Breast epithelium (tissue), 4 donors: ENCODE measurements around the gene CFAP100. TPM values are rescaled to one million over a fixed set of nuclear protein-coding genes. Genes with fewer than 3 reads are reported as not detected.

Experiments
- DNase-seq, 2 donors: peaks; one replicate each; pipeline ENCODE4 v3.0.0-alpha.2; 2019; ENCODE audit warnings: low spot score in 2 of 2
- H3K27ac ChIP-seq, 2 donors: fragments of 200-600 bp; sonication (generic) in 1 of 2; one replicate each; pipeline ENCODE4 v1.5.1; 2016 to 2019; ENCODE audit warnings: mild to moderate bottlenecking in 1 of 2
- H3K27me3 ChIP-seq, 2 donors: fragments of 200-600 bp; sonication (generic) in 1 of 2; one replicate each; pipeline versions ENCODE4 v1.5.1 to v1.6.0; 2017 to 2019; ENCODE audit warnings: control low read depth in 1 of 2, mild to moderate bottlenecking in 1 of 2
- H3K36me3 ChIP-seq: fragments of 200-600 bp; one replicate; pipeline ENCODE4 v1.5.1; 2019
- H3K4me1 ChIP-seq, 2 donors: fragments of 200-600 bp; sonication (generic); one replicate each; pipeline ENCODE4 v1.5.1; 2016 to 2019; ENCODE audit warnings: control low read depth in 1 of 2
- H3K4me3 ChIP-seq, 3 donors: fragments of 200-600 bp; sonication (generic); 1 replicate in 2 of 3; 2 replicates in 1 of 3; pipeline ENCODE4 v1.5.1; 2016 to 2019; ENCODE audit warnings: mild to moderate bottlenecking in 3 of 3, moderate library complexity in 2 of 3
- H3K9me3 ChIP-seq, 2 donors: fragments of 200-600 bp; sonication (generic) in 1 of 2; one replicate each; pipeline ENCODE4 v1.5.1; 2016 to 2019; ENCODE audit warnings: control low read depth in 1 of 2
- CTCF ChIP-seq, 3 donors: fragments of 450-650 bp; IDR thresholded peaks; one replicate each; pipeline ENCODE4 v1.5.1; 2016 to 2017; ENCODE audit warnings: antibody characterized with exemption in 3 of 3, mild to moderate bottlenecking in 3 of 3, moderate library complexity in 3 of 3
- POLR2A ChIP-seq: fragments of 450-650 bp; IDR thresholded peaks from one replicate; pipeline ENCODE4 v1.6.1; 2016; ENCODE audit warnings: antibody characterized with exemption, mild to moderate bottlenecking, moderate library complexity
- POLR2AphosphoS5 ChIP-seq, 3 donors: sonication (generic); formaldehyde crosslinking; IDR thresholded peaks; one replicate each; pipeline ENCODE4 v1.6.1; 2017; ENCODE audit warnings: antibody characterized with exemption in 3 of 3
- intact Hi-C: fragments of 100-400 bp; cut with DNase I; formaldehyde crosslinking; loops from one replicate; pipeline ENCODE4 v1.15.1; 2023; ENCODE audit warnings: low total_unique reads
- total RNA-seq, 3 donors: library from RNA; depleted of rRNA; stranded (reverse); fragments of >200 nt; gene quantifications; one replicate each; pipeline ENCODE4 v1.1.0, GENCODE V29; 2016

CFAP100 gene
- total RNA-seq, 3 donors from 2014 or later, result not detected

- Histone ChIP-seq H3K36me3 (no peaks in the 10 kb centered on the region), H3K27ac (no peak overlapping the region), H3K27me3 (no peaks in the 10 kb centered on the region), H3K9me3 (no peaks in the 10 kb centered on the region), H3K4me1 (no peaks in the 10 kb centered on the region), H3K4me3 (no peak overlapping the region)
- DNase-seq, result no peak
- TF ChIP-seq CTCF (IDR thresholded peaks at IDR 0.05), result no peak
- TF ChIP-seq POLR2AphosphoS5 (IDR thresholded peaks at IDR 0.05), result no peak
- no peak for TF ChIP-seq POLR2A
- intact Hi-C loops, result no loop called here
Measured at GRCh38 chr3:126483321-126483761, 88.6 kb downstream of the CFAP100 start.

- H3K4me1 ChIP-seq, result no peaks in the 10 kb centered on the region
- H3K9me3 ChIP-seq, result no peaks in the 10 kb centered on the region
- H3K4me3 ChIP-seq, result no peak overlapping the region
- intact Hi-C loops, result no loop called here
- TF ChIP-seq POLR2A (no peak), CTCF (IDR thresholded peaks at IDR 0.05) (no peak), POLR2AphosphoS5 (IDR thresholded peaks at IDR 0.05) (no peak)
- no peak overlapping the region for H3K27ac ChIP-seq
- no peak for DNase-seq
- H3K27me3 ChIP-seq, result no peaks in the 10 kb centered on the region
- no peaks in the 10 kb centered on the region for H3K36me3 ChIP-seq
Measured at GRCh38 chr3:126484148-126484547, 89.4 kb downstream of the CFAP100 start.

- no peak for DNase-seq
- Histone ChIP-seq H3K4me3 (no peak overlapping the region), H3K27me3 (no peaks in the 10 kb centered on the region), H3K36me3 (no peaks in the 10 kb centered on the region), H3K27ac (no peak overlapping the region), H3K9me3 (no peaks in the 10 kb centered on the region), H3K4me1 (no peaks in the 10 kb centered on the region)
- intact Hi-C loops, result no loop called here
- TF ChIP-seq POLR2AphosphoS5 (IDR thresholded peaks at IDR 0.05), result no peak
- no peak for TF ChIP-seq POLR2A
- TF ChIP-seq CTCF (IDR thresholded peaks at IDR 0.05), result no peak
Measured at GRCh38 chr3:126484662-126485061, 90.0 kb downstream of the CFAP100 start.

GRCh38 chr3:126485176-126485897 lies 90.6 kb downstream of the CFAP100 start:
- intact Hi-C loops, result no loop called here
- no peaks in the 10 kb centered on the region for H3K9me3 ChIP-seq
- no peak overlapping the region for H3K4me3 ChIP-seq
- no peak overlapping the region for H3K27ac ChIP-seq
- no peaks in the 10 kb centered on the region for H3K36me3 ChIP-seq
- no peaks in the 10 kb centered on the region for H3K27me3 ChIP-seq
- TF ChIP-seq POLR2AphosphoS5 (IDR thresholded peaks at IDR 0.05) (no peak), POLR2A (no peak), CTCF (IDR thresholded peaks at IDR 0.05) (no peak)
- no peak for DNase-seq
- no peaks in the 10 kb centered on the region for H3K4me1 ChIP-seq

- no peaks in the 10 kb centered on the region for H3K27me3 ChIP-seq
- intact Hi-C loops, result no loop called here
- no peak for DNase-seq
- no peaks in the 10 kb centered on the region for H3K4me1 ChIP-seq
- TF ChIP-seq CTCF (IDR thresholded peaks at IDR 0.05) (no peak), POLR2AphosphoS5 (IDR thresholded peaks at IDR 0.05) (no peak), POLR2A (no peak)
- H3K9me3 ChIP-seq, result no peaks in the 10 kb centered on the region
- no peak overlapping the region for H3K27ac ChIP-seq
- no peak overlapping the region for H3K4me3 ChIP-seq
- H3K36me3 ChIP-seq, result no peaks in the 10 kb centered on the region
Measured at GRCh38 chr3:126485956-126486355, 91.2 kb downstream of the CFAP100 start.

Other genes starting within 250 kb of the CFAP100 start
- 10 to 100 TPM; 10.8 to 88.3 (median 29.0) TPM for gene ALDH1L1, start 214.3 kb upstream of the CFAP100 start, total RNA-seq
- 100 to 1,000 TPM in 1 of 3 donors, 10 to 100 TPM in 2; 36.3 to 129 (median 44.2) TPM for gene KLF15, start 37.5 kb upstream of the CFAP100 start, total RNA-seq
- 10 to 100 TPM; 37.6 to 42.4 (median 39.0) TPM for gene ZXDC, start 81.0 kb downstream of the CFAP100 start, total RNA-seq
- gene UROC1, start 122.9 kb downstream of the CFAP100 start, total RNA-seq, result not detected
- under 1 TPM in 2 of 3 donors, not detected in 1; 0.29 to 0.80 TPM for gene CHST13, start 129.2 kb downstream of the CFAP100 start, total RNA-seq
- gene C3orf22, start 164.0 kb downstream of the CFAP100 start, total RNA-seq, result not detected